Kidney (tissue), 22 donors: ENCODE measurements around the gene FAM81A. TPM values are rescaled to one million over a fixed set of nuclear protein-coding genes. Genes with fewer than 3 reads are reported as not detected.
A peak's percentile ranks its signal among the peaks of the same experiment; 100 is the strongest.

Experiments used
- DNase-seq, 5 donors: peaks; one replicate each; pipeline ENCODE4 v3.0.0-alpha.2; 2013 to 2020
- FAIRE-seq: peaks from 2 replicates; lab custom pipeline; 2012; peaks lifted over from hg19 to GRCh38; lab: Jason Lieb, UNC
- H3K27ac ChIP-seq, 2 donors: one replicate each; pipeline ENCODE4 v1.7.0; 2013; ENCODE audit warnings: low read depth in 2 of 2, low read length in 2 of 2, inconsistent platforms in 1 of 2
- H3K27me3 ChIP-seq: one replicate; pipeline ENCODE4 v1.7.1; 2013; ENCODE audit warnings: low read length, inconsistent platforms; ENCODE audit not compliant: control insufficient read depth, insufficient read depth
- H3K36me3 ChIP-seq, 3 donors: one replicate each; pipeline versions ENCODE4 v1.7.0 to v1.7.1; 2013; ENCODE audit warnings: low read length in 3 of 3, control low read depth in 1 of 3, inconsistent platforms in 1 of 3; ENCODE audit not compliant: insufficient read depth in 3 of 3, control insufficient read depth in 2 of 3
- H3K4me1 ChIP-seq, 3 donors: one replicate each; pipeline versions ENCODE4 v1.7.0 to v1.7.1; 2013; ENCODE audit warnings: low read length in 3 of 3, inconsistent platforms in 1 of 3, low read depth in 1 of 3; ENCODE audit not compliant: control insufficient read depth in 2 of 3, insufficient read depth in 2 of 3
- H3K4me3 ChIP-seq, 3 donors: one replicate each; pipeline versions ENCODE4 v1.7.0 to v1.8.1; 2013; ENCODE audit warnings: low read length in 3 of 3, control low read depth in 1 of 3, inconsistent platforms in 1 of 3
- H3K9ac ChIP-seq, 3 donors: one replicate each; pipeline versions ENCODE4 v1.7.0 to v1.7.1; 2013; ENCODE audit warnings: low read length in 3 of 3, control low read depth in 1 of 3, inconsistent platforms in 1 of 3
- H3K9me3 ChIP-seq, 3 donors: one replicate each; pipeline versions ENCODE4 v1.7.0 to v1.7.1; 2013; ENCODE audit warnings: low read length in 3 of 3, control low read depth in 1 of 3, inconsistent platforms in 1 of 3; ENCODE audit not compliant: control insufficient read depth in 2 of 3, insufficient read depth in 1 of 3
- CTCF ChIP-seq: IDR thresholded peaks from 3 replicates; pipeline ENCODE4 v1.5.1; 2012; ENCODE audit warnings: mild to moderate bottlenecking, moderate library complexity, borderline replicate concordance; ENCODE audit not compliant: insufficient read depth; ENCODE audit errors: extremely low read depth
- intact Hi-C: fragments of 100-400 bp; cut with DNase I; formaldehyde crosslinking; loops from one replicate; pipeline ENCODE4 v1.11.1; 2022
- long read RNA-seq, 10 donors: library from polyadenylated mRNA in 1 of 10; unstranded in 1 of 10; transcript quantifications; one replicate each; pipeline ENCODE4 v2.0.0 and lab custom pipeline, GENCODE V29; 2021 to 2026
- polyA plus RNA-seq: library from polyadenylated mRNA; stranded (reverse); fragments of 350-450 nt; fragmentation: Illumina TruSeq; extraction: RNeasy Lipid Tissue Mini Kit (QIAGEN cat#74804); gene quantifications from one replicate; pipeline ENCODE4 v1.2.3, GENCODE V29; 2014; ENCODE audit warnings: low read depth, low replicate concordance; ENCODE audit not compliant: insufficient read depth
- total RNA-seq: library from RNA; stranded (reverse); fragmentation: NEBNext Ultra II Directional; extraction: Animal tissue kit (Norgen Biotek cat#: 25700); gene quantifications from one replicate; pipeline ENCODE4 v1.2.1, GENCODE V29; 2021
- donor health status: control.
- donor health status: control.
- donor health status: control.
- donor health status: control.
- donor health status: control.
- donor health status: DM: yes; HTN: yes; CAD: no.
- donor health status: Normal renal cell carcinoma (clear cell type).

The FAM81A gene
- total RNA-seq, result 10.4 TPM
- 10.4 TPM for polyA plus RNA-seq
- long read RNA-seq, donor 1, partial matches to known transcripts, result 0 of 3 reads
- long read RNA-seq, donor 1, other reads (novel, unspliced or antisense), result 0 of 3 reads
- long read RNA-seq, donor 2, partial matches to known transcripts, result 0 of 4 reads
- long read RNA-seq, donor 2, other reads (novel, unspliced or antisense), result 0 of 4 reads
- long read RNA-seq, donor 3, partial matches to known transcripts, result 0 of 1 reads
- long read RNA-seq, donor 3, other reads (novel, unspliced or antisense), result 0 of 1 reads
- long read RNA-seq, donor 4, partial matches to known transcripts, result 0 of 3 reads
- long read RNA-seq, donor 4, other reads (novel, unspliced or antisense), result 0 of 3 reads
- long read RNA-seq, donor 5, result 0 reads
- long read RNA-seq, donor 6, partial matches to known transcripts, result 0 of 3 reads
- long read RNA-seq, donor 6, other reads (novel, unspliced or antisense), result 0 of 3 reads
- long read RNA-seq, donor 7, partial matches to known transcripts, result 0 of 8 reads
- long read RNA-seq, donor 7, other reads (novel, unspliced or antisense), result 5 of 8 reads
- long read RNA-seq, donor 8, partial matches to known transcripts, result 0 of 5 reads
- long read RNA-seq, donor 8, other reads (novel, unspliced or antisense), result 0 of 5 reads
- long read RNA-seq, donor 9, partial matches to known transcripts, result 0 of 1 reads
- long read RNA-seq, donor 9, other reads (novel, unspliced or antisense), result 0 of 1 reads
- long read RNA-seq, donor 10, partial matches to known transcripts, result 0 of 2 reads
- long read RNA-seq, donor 10, other reads (novel, unspliced or antisense), result 0 of 2 reads

DNA sequence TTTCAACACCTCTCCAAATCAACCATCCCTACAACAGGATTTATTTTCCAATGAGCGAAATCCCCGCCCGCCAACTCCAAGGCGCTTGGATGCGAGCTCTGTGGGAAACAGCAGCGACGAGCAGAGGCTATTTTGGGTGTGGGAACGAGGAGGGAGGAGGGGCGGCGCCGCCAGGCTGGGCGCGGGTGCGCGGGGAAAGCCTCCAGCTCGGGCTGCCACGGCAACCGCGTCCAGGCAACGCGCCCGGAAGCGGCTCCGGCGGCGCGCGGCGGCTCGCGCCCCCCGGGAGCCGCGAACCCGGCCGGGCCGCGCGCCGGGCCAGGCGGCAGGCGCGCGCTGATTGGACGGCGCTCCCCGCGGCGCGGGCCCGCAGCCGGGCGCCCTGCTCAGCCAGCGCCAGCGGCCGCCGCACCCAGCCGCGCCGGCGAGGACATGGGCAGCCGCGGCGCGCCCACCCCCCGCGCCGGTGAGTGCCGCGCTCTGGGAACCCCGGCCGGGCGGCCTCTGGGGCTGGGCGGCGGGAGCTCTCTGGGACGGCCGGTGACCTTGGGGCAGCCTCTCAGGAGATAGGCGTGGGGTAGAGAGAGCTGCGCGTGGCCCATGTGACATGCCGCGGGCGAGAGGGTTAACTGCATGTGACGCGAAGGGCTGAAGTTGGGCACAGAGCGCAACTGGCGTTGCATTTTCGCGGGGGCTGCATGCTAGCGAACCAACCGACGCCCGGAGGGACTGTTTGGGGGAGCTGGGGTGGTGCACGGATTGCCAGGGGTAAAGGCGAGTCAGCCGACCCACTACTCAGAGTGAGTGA is at the start of gene FAM81A:
FAM81A (plus strand) TSS at position 370 of the 808 bp plus-strand sequence. CDS start 20,441 bp downstream, outside the sequence.
- H3K27me3 ChIP-seq, result peaks cover 4% of the 10 kb centered on the region
- peak within 1 kb of the TSS; percentile 40 to 74 (median 59) for H3K9ac ChIP-seq
- H3K9me3 ChIP-seq, result no peaks in the 10 kb centered on the region
- DNase-seq (peak; percentile 83 to 94 (median 90)), FAIRE-seq (no peak)
- peak within 1 kb of the TSS; percentile 61 to 67 (median 63) for H3K4me3 ChIP-seq
- H3K27ac ChIP-seq, result peak within 1 kb of the TSS; percentile 5 to 11
- intact Hi-C loops, result no loop called here
- H3K36me3 ChIP-seq, result no peaks in the 10 kb centered on the region
- TF ChIP-seq CTCF, result no peak
- peaks cover 0 to 10% (median 0%) of the 10 kb centered on the region in 3 donors for H3K4me1 ChIP-seq

DNA sequence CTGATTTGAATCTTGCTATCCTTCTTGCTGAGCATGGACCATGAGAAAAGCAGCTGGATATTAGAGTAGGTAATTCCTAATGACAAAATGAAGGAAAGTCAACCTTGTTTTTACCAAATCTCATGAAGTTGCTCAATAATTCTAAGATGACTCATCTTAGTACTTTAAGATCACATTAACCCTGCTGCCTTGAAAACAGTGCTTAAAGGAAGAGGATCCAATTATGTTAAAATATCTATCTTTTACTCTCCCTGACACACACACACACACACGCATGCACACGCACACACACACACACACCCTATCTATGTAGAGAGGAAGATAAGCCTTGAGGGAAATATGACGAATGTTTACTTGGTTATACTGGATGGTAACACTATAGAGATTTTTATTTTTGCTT is 49.3 kb upstream of the FAM81A start:
- no peaks in the 10 kb centered on the region for H3K4me1 ChIP-seq
- H3K27ac ChIP-seq, result no peak overlapping the region
- DNase-seq (no peak), FAIRE-seq (no peak)
- no peaks in the 10 kb centered on the region for H3K27me3 ChIP-seq
- TF ChIP-seq CTCF, result no peak
- no peak overlapping the region for H3K4me3 ChIP-seq
- no peaks in the 10 kb centered on the region for H3K9me3 ChIP-seq
- no peaks in the 10 kb centered on the region for H3K36me3 ChIP-seq
- intact Hi-C loops, result no loop called here
- H3K9ac ChIP-seq, result no peak overlapping the region

DNA sequence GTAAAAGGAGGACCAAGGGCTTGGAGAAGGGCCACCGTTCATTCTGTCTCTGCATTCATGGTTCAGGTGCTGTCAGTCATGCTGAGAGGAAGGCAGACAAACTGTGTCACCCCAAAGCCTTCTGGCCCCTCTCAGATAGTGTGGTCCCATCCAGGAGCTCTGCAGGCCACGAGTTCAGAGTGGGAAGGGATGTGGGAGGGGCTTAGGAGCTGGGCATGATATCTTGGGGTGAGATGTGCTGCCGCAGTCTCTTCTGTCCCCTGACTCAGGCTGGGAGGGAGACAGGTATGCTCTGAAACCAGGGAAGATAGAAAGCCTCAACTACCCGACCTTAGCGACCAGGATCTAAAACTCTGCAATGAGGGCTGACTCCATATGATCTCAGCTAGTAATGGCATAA is 45.7 kb upstream of the FAM81A start:
- DNase-seq, result no peak
- Histone ChIP-seq H3K36me3 (no peaks in the 10 kb centered on the region), H3K4me3 (no peak overlapping the region), H3K9me3 (no peaks in the 10 kb centered on the region), H3K9ac (no peak overlapping the region), H3K27me3 (no peaks in the 10 kb centered on the region), H3K27ac (no peak overlapping the region), H3K4me1 (no peaks in the 10 kb centered on the region)
- TF ChIP-seq CTCF, result no peak
- no peak for FAIRE-seq
- intact Hi-C loops, result no loop called here
